22Rv1 (cell line): ENCODE results near the gene CCNL2.

ENCODE experiments used
- CTCF ChIP-seq: fragments of 450-650 bp; IDR thresholded peaks from 2 replicates; pipeline ENCODE4 v1.5.1; 2017; ENCODE audit warnings: mild to moderate bottlenecking
- ZFX ChIP-seq: fragments of 450-650 bp; IDR thresholded peaks from 2 replicates; pipeline ENCODE4 v1.6.1; 2017; ENCODE audit warnings: antibody characterized with exemption, borderline replicate concordance

- TF ChIP-seq CTCF (no peak), ZFX (no peak)
These were observed 63.3 kb downstream of the CCNL2 start for GRCh38 chr1:1335792-1336248.
